Measurements from ENCODE around the gene CYP4B1.

Gene CYP4B1

GRCh38 chr1:46862348-46862747, 63.5 kb downstream of the CYP4B1 start:
- DNase-seq (ENCODE audit: low spot score): no peak
- POLR2A ChIA-PET (ENCODE audit: low non-redundant PET): no interaction called here
- CTCF ChIA-PET: no interaction called here
- no peak for TF ChIP-seq CTCF (conservative IDR thresholded peaks at IDR 0.05; ENCODE audit: low read depth)
- no peak overlapping the region for H3K27ac ChIP-seq

Data from RWPE1 (cell line).